Activated naive CD4-positive, alpha-beta T cell treated with anti-CD3 and anti-CD28 coated beads for 36 hours (primary cell): ENCODE measurements around the gene ERGIC3. TPM values are rescaled to one million over a fixed set of nuclear protein-coding genes. Genes with fewer than 3 reads are reported as not detected.
A peak's percentile ranks its signal among the peaks of the same experiment; 100 is the strongest.
"Not testable (repeated sequence)": the region's sequence is repeated elsewhere in the genome, so short reads cannot be mapped to it uniquely, and the experiment has no call there.

Source experiments
- CTCF ChIA-PET: fragments of 350-600 bp; sonication (Branson Sonifier 250); formaldehyde crosslinking; loops from one replicate; lab custom pipeline; 2021; ENCODE audit warnings: antibody characterized with exemption; lab: Charles Lee
- DNase-seq: peaks from one replicate; pipeline ENCODE4 v3.0.0-alpha.2; 2020
- H3K27ac Mint-ChIP-seq: one replicate; pipeline ENCODE4 v1.8.0; 2021; ENCODE audit warnings: mild to moderate bottlenecking, mixed read lengths
- H3K27me3 Mint-ChIP-seq: one replicate; pipeline ENCODE4 v1.8.0; 2021; ENCODE audit warnings: low read depth, mixed read lengths
- H3K36me3 Mint-ChIP-seq: one replicate; pipeline ENCODE4 v1.8.0; 2021; ENCODE audit warnings: low read depth, mixed read lengths
- H3K4me1 Mint-ChIP-seq: one replicate; pipeline ENCODE4 v1.8.0; 2021; ENCODE audit warnings: low read depth, mixed read lengths
- H3K4me3 Mint-ChIP-seq: one replicate; pipeline ENCODE4 v1.8.0; 2021; ENCODE audit warnings: mild to moderate bottlenecking, moderate library complexity, mixed read lengths
- H3K9me3 Mint-ChIP-seq: one replicate; pipeline ENCODE4 v1.8.0; 2021; ENCODE audit warnings: mixed read lengths
- intact Hi-C: fragments of 100-400 bp; cut with micrococcal nuclease; formaldehyde crosslinking; loops from one replicate; pipeline ENCODE4 v1.15.1; 2023
- total RNA-seq, 2 experiments: library from RNA; stranded (reverse); gene quantifications; one replicate each; pipeline ENCODE4 v1.2.3, GENCODE V29; 2021

The ERGIC3 gene
- total RNA-seq, 2 experiments from 2014 or later = 107 to 113 TPM

DNA sequence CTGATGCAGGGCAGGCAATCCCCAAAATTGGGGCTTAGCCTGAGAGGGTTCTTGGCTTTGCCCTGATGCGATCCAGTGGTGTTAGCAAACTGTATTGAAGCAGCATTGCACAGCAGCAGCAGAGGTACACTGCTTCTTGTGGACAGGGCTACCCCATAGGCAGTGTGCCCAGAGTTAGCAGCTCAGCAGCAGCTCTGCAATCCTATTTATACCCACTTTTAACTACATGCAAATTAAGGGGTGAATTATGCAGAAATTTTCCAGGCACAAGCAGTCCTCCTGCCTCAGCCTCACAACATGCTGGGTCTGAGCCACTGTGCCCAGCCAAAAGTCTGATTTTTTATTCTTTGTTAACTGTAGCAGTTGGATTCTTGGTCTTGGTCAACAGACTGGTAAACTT lies 16.2 kb upstream of the ERGIC3 start:
- CTCF ChIA-PET = no interaction called here
- no peak for DNase-seq
- H3K36me3 Mint-ChIP-seq = no peaks in the 10 kb centered on the region
- no peaks in the 10 kb centered on the region for H3K9me3 Mint-ChIP-seq
- intact Hi-C loops = no loop called here
- H3K27me3 Mint-ChIP-seq = no peaks in the 10 kb centered on the region
- H3K4me1 Mint-ChIP-seq = no peaks in the 10 kb centered on the region
- H3K27ac Mint-ChIP-seq = no peak overlapping the region
- H3K4me3 Mint-ChIP-seq = no peak overlapping the region

DNA sequence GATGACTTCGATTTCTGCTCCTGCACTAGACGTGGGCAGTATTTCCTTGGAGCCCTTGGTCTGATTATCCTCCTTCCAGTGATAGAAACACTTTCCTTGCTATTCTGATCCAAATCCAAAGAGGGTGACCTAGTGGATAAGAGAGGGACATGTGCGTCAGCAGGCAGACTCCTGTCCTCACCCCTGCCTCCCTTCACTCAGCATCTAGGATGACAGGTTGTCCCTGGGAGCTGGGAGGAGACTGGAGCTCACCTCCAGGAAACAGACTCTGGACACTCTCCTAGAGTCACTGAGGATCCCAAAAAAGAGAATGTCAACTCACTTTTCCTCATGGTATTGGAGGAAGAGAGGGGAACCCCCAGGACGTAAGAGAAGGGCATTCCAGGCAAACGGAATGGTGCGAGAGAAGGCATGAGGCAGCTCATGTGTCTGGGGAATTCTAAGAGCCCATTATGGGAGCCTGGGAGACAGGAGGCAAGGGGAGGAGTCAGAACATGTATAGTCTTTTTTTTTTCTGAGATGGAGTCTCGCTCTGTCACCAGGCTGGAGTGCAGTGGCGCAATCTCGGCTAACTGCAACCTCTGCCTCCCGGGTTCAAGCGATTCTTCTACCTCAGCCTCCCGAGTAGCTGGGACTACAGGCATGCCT lies 14.6 kb upstream of the ERGIC3 start:
- no peaks in the 10 kb centered on the region for H3K4me1 Mint-ChIP-seq
- intact Hi-C loops = no loop called here
- no peaks in the 10 kb centered on the region for H3K9me3 Mint-ChIP-seq
- H3K27me3 Mint-ChIP-seq = no peaks in the 10 kb centered on the region
- CTCF ChIA-PET = no interaction called here
- no peak overlapping the region for H3K4me3 Mint-ChIP-seq
- H3K36me3 Mint-ChIP-seq = no peaks in the 10 kb centered on the region
- no peak overlapping the region for H3K27ac Mint-ChIP-seq
- no peak for DNase-seq

DNA sequence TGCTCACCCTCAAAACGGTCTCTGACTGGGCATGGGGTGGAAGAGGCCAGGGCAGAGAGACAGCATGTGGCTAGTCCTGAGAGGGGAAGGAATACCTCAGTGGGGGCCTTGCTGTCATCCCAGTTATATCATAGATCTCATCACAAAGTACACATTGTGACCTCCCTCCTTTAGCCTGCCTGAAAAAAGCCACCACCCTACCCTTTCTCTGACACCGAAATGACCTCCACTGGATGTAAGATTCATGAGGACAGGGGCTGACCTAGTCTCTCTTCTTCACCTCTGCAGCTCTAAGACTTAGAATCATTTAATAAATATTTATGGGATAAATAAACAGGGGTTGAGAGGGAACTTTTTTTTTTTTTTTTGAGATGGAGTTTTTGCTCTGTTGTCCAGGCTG lies 12.3 kb upstream of the ERGIC3 start, which contains the start of gene C20orf173:
Gene C20orf173, minus strand, starts transcription at position 101 of the 400 bp plus-strand sequence. CDS start 279 bp downstream, outside the sequence.
- Mint-ChIP-seq H3K9me3 (no peaks in the 10 kb centered on the region), H3K4me1 (no peaks in the 10 kb centered on the region), H3K36me3 (no peaks in the 10 kb centered on the region), H3K27ac (no peak within 1 kb of the TSS), H3K27me3 (no peaks in the 10 kb centered on the region), H3K4me3 (no peak within 1 kb of the TSS)
- no peak for DNase-seq
- CTCF ChIA-PET = no interaction called here
- intact Hi-C loops = no loop called here

DNA sequence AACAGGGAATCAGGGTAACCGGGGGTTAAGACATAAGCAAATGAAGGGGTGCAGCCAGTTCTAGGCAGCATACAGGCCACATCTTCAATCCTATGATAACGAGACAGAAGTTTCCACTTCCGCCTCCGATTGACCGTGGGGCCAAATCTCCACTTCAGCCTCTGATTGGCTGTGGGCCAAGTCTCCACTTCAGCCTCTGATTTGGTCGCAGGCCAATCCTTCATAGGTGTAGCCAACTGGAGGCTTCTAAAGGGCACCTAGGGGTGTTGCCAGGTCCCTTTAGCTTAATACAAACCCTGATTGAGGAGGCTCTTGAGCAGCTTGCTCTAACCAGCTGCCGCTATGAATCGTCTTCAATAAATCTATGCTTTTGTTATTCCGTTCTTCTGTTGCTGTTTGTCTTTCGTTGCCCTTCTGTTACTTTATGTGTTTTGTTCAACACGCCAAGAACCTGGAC lies 2.1 kb upstream of the ERGIC3 start:
- intact Hi-C loops = loop anchor here (5.0 kb wide), 2 partner anchors 123 to 233 kb away; partner anchors contain the start of genes CPNE1, PHF20 and RBM12
- H3K36me3 Mint-ChIP-seq = peaks cover 4% of the 10 kb centered on the region
- peak; percentile 59 for DNase-seq
- H3K4me1 Mint-ChIP-seq = peaks cover 19% of the 10 kb centered on the region
- peak overlapping the region; percentile 61 for H3K4me3 Mint-ChIP-seq
- H3K9me3 Mint-ChIP-seq = no peaks in the 10 kb centered on the region
- peak overlapping the region; percentile 16 for H3K27ac Mint-ChIP-seq
- CTCF ChIA-PET = no interaction called here
- H3K27me3 Mint-ChIP-seq = no peaks in the 10 kb centered on the region

DNA sequence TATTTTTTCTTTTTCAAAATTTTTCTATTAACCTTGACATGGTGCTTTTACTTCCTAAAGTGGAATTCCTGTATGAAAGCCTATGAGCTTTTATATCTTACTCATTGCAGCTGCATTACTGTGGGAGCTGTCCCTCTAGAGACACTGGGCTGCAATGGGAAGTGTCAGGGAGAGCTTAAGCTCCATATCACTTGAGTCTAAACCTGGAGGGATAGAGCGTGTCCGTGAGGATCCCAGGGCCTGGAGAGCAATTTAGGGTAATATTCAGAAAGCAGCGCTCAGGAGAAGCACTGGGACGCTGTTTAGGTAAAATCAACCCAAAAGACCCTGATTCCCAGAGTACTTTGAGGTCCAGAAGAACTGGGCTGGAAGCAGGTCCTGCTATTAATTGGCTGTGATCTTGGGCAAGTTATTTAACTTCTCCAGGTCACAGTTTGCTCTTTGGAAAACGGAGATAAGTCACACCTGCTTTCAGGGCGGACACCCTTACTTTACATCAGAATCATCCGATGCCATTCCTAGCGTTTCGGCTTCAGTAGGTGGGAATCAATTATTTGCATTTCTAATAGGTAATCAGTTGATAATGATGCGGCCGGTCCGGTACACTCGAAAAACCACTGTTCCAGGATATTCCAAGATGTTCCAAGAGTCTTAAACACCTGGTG lies 628 bp upstream of the ERGIC3 start:
- no peaks in the 10 kb centered on the region for H3K27me3 Mint-ChIP-seq
- intact Hi-C loops = loop anchor here (1.0 to 5.0 kb wide), 4 partner anchors 78 to 231 kb away; partner anchors contain the start of genes CPNE1, PHF20, RBM12 and RBM39
- H3K36me3 Mint-ChIP-seq = peaks cover 4% of the 10 kb centered on the region
- no peaks in the 10 kb centered on the region for H3K9me3 Mint-ChIP-seq
- DNase-seq = no peak
- CTCF ChIA-PET = interaction anchor here (0.6 to 0.7 kb wide), 6 partner anchors 85 to 507 kb away, joined by 3 to 4 read pairs (median 3); no protein-coding TSS in a partner anchor
- H3K4me1 Mint-ChIP-seq = peaks cover 19% of the 10 kb centered on the region
- peak overlapping the region; percentile 86 for H3K4me3 Mint-ChIP-seq
- H3K27ac Mint-ChIP-seq = no peak overlapping the region

DNA sequence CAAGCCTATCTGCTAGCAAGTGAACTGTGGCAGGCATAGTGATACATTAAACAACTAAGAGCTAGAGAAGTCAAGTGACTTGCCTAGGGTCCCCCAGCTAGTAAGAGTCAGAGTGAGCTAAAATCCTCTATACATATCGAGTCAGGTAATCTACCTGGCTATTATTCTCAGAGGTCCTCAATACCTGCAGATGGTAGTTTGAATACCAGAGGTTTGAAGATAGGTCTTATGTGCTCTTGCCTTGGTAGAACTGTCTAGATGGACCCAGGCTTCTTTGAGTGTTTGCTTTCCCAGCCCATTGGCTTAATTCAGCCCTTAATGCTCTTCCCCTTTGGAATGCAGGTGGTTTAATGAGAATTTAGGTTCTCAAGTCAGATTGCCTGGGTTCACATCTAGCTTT lies 1.1 kb downstream of the ERGIC3 start:
- DNase-seq = no peak
- Mint-ChIP-seq H3K4me3 (peak overlapping the region; percentile 86), H3K27me3 (no peaks in the 10 kb centered on the region)

DNA sequence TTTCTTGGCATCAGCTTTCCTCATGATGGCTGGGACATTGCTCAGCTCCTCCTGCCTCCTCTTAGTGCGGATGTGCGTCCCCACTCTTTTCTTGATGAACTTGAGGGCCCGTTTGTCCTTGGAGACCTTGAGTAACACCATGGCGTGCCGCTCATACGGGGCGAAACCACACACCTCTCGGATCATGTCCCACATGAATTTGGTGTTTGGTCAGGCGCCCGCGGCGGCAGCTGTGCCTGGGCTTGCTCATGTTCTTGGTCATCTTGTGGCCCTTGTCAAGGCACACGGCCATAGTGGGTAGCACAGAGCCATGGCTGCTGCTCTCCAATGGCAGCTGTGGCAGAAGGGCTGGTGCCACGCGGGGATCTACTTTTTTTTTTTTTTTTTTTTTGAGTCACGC lies 2.6 kb downstream of the ERGIC3 start:
- Mint-ChIP-seq H3K9me3 (no peaks in the 10 kb centered on the region), H3K27ac (no peak overlapping the region), H3K4me1 (peaks cover 19% of the 10 kb centered on the region), H3K27me3 (no peaks in the 10 kb centered on the region), H3K36me3 (peaks cover 10% of the 10 kb centered on the region), H3K4me3 (no peak overlapping the region)
- DNase-seq = no peak
- intact Hi-C loops = loop anchor here (5.0 kb wide), 2 partner anchors 118 to 228 kb away; partner anchors contain the start of genes CPNE1, PHF20 and RBM12
- CTCF ChIA-PET = no interaction called here

More for the DNA sequence above, 1.1 kb downstream of the ERGIC3 start:
- Mint-ChIP-seq H3K27ac (no peak overlapping the region), H3K4me1 (peaks cover 19% of the 10 kb centered on the region), H3K36me3 (peaks cover 4% of the 10 kb centered on the region), H3K9me3 (no peaks in the 10 kb centered on the region)
- CTCF ChIA-PET = interaction anchor here (0.6 to 1.1 kb wide), 2 partner anchors 24 to 76 kb away, joined by 3 read pairs; no protein-coding TSS in a partner anchor
- intact Hi-C loops = loop anchor here (2.0 to 5.0 kb wide), 3 partner anchors 119 to 412 kb away; partner anchors contain the start of genes CPNE1, PHF20, RBM12 and SCAND1

DNA sequence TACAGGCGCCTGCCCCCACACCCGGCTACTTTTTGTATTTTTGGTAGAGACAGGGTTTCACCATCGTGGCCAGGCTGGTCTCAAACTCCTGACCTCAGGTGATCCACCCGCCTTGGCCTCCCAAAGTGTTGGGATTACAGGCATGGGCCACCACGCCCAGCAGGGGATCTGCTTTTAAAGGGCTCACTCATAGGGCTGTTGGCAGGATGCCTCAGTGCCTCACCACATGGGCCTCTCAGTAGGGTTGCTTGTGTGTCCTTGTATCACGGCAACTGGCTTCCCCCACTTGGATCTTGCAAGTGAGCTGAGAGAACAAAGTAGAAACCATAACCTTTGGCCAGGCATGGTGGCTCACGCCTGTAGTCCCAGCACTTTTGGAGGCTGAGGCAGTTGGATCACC lies 3.1 kb downstream of the ERGIC3 start:
- CTCF ChIA-PET, H3K4me3 Mint-ChIP-seq, DNase-seq, H3K27me3 Mint-ChIP-seq, H3K36me3 Mint-ChIP-seq, H3K9me3 Mint-ChIP-seq, H3K27ac Mint-ChIP-seq: not testable (repeated sequence)
- intact Hi-C loops = loop anchor here (5.0 kb wide), 2 partner anchors 117 to 227 kb away; partner anchors contain the start of genes CPNE1, PHF20 and RBM12
- peaks cover 19% of the 10 kb centered on the region for H3K4me1 Mint-ChIP-seq

DNA sequence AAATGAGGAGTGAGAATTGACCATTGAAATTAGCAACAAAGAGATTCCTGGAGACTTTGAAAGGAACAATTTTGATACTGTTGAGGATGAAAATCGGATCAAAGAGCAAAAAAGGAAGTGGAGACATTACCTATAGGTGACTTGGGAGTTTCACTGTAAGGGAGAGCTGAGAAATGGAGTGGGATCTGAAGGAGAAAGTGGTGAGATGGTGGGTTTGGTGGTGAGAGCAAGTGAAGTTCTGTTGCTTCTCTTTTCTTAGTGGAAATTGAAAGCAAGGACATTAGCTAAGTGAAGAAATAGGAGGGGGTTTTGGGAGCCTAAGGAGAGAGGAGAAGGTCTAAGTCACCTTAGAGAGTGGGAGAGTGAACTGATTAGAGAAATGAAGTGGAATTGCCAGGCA lies 4.2 kb downstream of the ERGIC3 start:
- no peak overlapping the region for H3K4me3 Mint-ChIP-seq
- H3K9me3 Mint-ChIP-seq = no peaks in the 10 kb centered on the region
- intact Hi-C loops = no loop called here
- DNase-seq = no peak
- H3K27me3 Mint-ChIP-seq = no peaks in the 10 kb centered on the region
- H3K27ac Mint-ChIP-seq = no peak overlapping the region
- H3K4me1 Mint-ChIP-seq = peaks cover 18% of the 10 kb centered on the region
- H3K36me3 Mint-ChIP-seq = peaks cover 10% of the 10 kb centered on the region
- CTCF ChIA-PET = interaction anchor here (0.5 kb wide), 2 partner anchors 100 to 198 kb away, joined by 3 to 5 read pairs; no protein-coding TSS in a partner anchor

DNA sequence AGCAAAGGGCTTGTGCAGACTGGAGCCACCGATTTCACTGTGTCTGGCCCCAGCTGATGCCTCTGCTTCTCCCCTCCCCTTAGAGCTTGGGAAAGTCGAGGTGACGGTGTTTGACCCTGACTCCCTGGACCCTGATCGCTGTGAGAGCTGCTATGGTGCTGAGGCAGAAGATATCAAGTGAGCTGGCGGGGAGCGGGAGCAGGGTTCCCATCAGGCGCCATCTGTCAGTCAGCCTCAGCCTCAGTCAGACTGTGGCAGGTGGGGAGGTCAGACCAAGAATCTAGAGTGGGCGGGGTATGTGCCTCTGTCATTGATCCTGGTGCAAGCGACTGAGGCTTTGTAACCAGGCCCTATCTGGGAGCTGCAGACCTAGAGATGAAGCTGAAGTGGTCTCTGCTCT lies 5.5 kb downstream of the ERGIC3 start:
- CTCF ChIA-PET = no interaction called here
- H3K4me3 Mint-ChIP-seq = no peak overlapping the region
- DNase-seq = no peak
- H3K9me3 Mint-ChIP-seq = no peaks in the 10 kb centered on the region
- H3K4me1 Mint-ChIP-seq = peaks cover 10% of the 10 kb centered on the region
- no peak overlapping the region for H3K27ac Mint-ChIP-seq
- intact Hi-C loops = no loop called here
- no peaks in the 10 kb centered on the region for H3K27me3 Mint-ChIP-seq
- peaks cover 10% of the 10 kb centered on the region for H3K36me3 Mint-ChIP-seq

DNA sequence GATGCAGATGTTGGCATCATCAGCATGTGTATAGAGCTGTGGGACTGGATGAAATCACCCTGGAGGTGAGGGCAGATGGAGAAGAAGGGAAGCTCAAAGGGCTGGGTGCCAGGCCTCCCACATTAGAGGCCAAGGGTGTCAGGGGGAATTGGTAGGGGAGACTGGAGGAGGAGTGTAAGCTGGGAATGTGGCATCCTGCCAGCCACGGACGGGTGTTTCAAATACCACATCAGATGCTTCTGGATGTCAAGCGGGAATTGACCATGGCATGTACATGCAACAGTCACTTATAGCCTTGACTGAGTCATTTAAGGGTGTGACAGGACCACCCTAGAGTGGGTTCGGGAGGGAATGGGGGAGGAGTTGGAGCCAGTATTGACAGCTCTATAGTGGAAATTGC lies 9.6 kb downstream of the ERGIC3 start:
- Mint-ChIP-seq H3K4me3 (no peak overlapping the region), H3K27ac (no peak overlapping the region), H3K36me3 (peaks cover 13% of the 10 kb centered on the region), H3K9me3 (no peaks in the 10 kb centered on the region), H3K4me1 (no peaks in the 10 kb centered on the region), H3K27me3 (no peaks in the 10 kb centered on the region)
- CTCF ChIA-PET = no interaction called here
- no peak for DNase-seq
- intact Hi-C loops = no loop called here

DNA sequence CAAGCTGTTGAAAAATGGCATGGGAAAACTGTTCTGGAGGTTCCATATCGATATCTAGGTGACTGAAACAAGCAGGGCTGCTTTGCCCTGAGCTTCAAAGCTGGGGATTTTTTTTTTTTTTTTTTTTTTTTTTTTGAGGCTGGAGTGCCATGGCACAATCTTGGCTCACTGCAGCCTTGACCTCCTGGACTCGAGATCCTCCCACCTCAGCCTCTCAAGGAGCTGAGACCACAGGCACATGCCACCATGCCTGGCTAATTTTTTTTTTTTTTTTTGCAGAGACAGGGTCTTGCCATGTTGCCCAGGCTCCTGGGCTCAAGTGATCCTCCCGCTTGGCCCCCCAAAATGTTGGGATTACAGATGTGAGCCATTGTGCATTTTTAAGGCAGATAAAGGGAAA lies 11.0 kb downstream of the ERGIC3 start:
- intact Hi-C loops = no loop called here
- Mint-ChIP-seq H3K4me3 (no peak overlapping the region), H3K27ac (no peak overlapping the region), H3K9me3 (no peaks in the 10 kb centered on the region), H3K27me3 (no peaks in the 10 kb centered on the region), H3K4me1 (no peaks in the 10 kb centered on the region), H3K36me3 (peaks cover 15% of the 10 kb centered on the region)
- no peak for DNase-seq
- CTCF ChIA-PET = interaction anchor here (0.6 kb wide), 1 partner anchor 194 kb away, joined by 7 read pairs; no protein-coding TSS in a partner anchor
